IPS DF 4.7 (cell line): Measurements from ENCODE around the gene VRK3.
"Not testable (repeated sequence)": the region's sequence is repeated elsewhere in the genome, so short reads cannot be mapped to it uniquely, and the experiment has no call there.

ENCODE experiments used
- DNase-seq: peaks from one replicate; pipeline ENCODE4 v3.0.0-alpha.2; 2013; ENCODE audit warnings: low spot score; ENCODE audit errors: extremely low read depth

The VRK3 gene

DNA sequence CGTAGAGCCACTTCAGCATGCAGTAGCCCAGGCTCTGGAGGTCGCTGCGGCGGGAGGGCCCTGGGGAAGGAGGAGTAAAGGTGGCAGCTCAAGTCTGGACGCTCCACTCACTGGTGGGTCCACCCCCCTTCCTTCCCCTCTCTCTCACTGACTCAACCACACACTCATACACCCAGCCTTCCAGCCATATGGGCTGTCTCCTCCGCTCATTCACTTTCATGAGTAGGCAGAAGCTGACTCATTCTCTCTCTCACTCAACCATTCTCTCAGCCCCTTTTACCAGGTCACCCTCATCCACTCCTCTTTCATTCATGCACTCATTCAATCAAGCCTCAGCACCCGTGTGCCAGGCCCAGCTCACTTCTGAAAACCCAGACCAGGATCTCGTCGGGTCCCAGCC lies 36.7 kb downstream of the VRK3 start:
- DNase-seq, result no peak

- no peak for DNase-seq
Observed at GRCh38 chr19:49988007-49988406, 37.2 kb downstream of the VRK3 start.

GRCh38 chr19:49987159-49987698 lies 37.9 kb downstream of the VRK3 start:
- peak; percentile 96 for DNase-seq

DNA sequence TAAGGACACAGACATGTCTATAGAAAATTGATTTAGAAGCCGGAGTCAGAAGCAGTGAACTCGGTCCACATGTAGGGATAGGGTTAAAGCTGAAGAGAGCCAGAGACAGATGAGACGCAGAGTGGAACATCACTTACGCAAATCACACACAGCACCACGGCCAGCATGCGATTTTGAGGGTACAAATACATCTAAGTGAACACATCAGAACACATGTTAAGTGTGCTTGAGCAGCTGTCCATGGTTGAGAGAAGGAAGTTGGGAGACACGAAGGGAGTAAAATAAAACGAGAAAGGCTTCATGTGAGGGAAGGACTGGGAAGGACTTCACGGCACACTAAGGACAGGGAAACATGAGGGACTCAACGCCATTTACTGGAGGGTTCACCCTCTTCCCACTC lies 38.8 kb downstream of the VRK3 start:
- no peak for DNase-seq

DNA sequence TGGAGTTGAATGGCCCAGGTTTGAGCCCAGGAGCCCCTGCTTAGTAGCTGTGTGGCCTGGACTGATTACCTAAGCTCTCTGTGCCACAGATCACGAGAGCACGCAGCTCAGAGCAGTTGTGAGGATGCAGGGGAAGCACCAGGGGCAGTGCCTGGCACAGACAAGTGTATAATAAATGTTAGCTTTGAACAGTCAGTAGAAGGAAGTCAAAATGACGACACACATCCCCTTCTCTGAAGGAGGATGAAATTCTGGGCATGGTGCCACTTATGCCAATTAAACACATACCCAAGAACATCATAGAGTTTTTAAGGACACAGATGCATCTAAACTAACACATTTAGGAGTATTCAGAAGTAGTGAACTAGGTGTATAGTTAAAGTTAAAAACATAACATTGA lies 39.3 kb downstream of the VRK3 start:
- no peak for DNase-seq

DNA sequence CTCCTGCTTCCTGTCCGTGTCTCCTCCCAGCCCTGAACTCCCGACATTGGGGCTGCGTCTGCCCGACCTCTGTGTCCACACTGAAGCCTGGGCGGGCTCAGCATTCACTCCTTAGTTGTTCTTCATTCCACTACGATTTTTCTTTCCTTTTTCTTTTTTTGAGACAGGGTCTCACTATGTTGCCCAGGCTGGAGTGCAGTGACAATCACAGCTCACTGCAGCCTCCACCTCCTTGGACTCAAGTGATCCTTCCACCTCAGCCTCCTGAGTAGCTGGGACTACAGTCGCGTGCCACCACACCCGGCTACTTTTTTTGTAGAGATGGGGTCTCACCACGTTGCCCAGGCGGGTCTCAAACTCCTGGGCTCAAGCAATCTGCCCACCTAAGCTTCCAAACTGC lies 40.7 kb downstream of the VRK3 start:
- no peak for DNase-seq

GRCh38 chr19:49983645-49984229 lies 41.4 kb downstream of the VRK3 start:
- DNase-seq, result peak; percentile 7

DNA sequence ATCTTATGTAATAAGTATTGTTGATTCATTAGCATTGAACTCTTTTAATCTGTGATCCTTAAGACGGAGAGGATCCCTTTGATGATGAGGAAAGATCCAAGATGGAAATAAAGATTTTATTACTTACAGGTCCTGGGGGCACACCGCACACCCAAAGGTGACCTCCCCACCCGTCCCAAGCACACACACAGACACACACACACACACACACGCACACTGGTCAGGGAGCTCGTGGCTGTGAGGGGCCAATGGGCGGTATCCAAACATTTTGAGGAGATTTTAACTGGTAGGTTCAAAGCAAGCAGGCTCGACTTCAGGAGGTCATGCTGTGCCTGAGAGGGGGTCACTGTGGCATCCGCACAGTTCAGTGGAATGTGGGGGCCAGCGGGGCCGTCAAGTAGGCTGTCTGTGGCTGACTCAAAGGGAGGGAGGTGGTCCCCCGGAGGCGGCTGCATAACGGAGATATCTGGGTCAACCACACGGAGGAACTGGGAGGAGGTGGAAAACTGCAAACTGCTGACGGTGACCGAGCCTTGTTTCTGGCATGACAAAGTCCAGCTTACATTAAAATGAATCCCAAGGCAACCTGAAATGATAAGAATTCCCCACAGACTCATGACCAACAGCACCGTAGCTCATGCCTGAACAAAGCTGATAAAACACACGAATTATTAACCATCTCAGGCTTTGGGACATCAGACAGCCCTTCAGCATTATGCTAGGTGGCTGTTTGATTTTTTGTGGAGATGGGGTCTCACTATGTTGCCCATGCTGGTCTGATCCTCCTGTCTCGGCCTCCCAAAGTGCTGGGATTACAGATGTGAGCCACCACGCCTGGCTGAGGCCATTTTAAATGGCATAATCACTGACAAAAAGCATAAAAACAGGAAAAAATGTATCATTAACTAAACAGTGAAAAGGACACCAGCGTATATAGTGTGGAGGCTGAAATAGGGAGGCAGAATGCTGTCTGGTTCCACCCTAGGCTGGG lies 43.3 kb downstream of the VRK3 start:
- DNase-seq, result no peak

DNA sequence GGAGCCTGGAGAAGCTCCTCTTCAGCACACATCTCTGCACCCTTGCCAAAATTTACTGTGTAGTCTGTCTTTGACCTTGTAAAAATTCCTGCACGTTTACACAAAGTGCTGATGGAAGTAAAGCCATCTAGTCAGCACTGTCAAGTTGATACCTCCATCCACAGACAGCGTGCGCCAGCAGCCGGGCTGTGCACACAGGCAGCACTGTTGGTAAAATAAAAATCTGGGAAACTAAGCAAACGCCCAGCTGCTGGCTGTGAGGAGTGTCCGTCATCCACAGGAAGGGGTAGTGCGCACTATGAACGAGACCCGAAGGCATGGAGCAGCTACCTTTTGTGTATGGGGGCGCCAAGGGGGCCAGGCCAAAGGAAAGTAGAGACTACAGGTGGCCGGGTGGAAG lies 46.8 kb downstream of the VRK3 start:
- DNase-seq, result no peak

DNA sequence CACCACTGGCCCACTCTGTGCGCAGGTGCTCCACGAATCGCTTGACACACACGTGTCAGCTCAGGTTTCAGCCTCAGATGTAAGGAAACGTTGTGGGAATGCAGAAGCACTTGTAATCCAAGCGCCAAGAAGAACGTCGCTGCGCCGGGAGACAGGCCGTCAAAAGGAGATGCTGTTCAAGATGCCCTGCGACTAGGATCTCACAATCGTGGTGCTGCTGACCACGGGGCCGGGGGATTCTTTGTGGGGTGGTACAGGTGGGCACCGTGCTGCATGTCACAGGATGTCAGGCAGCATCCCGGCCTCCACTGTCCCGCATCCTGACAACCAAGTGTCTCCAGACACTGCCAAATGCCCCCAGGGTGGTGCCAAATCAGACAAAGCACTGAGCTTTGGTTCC lies 47.3 kb downstream of the VRK3 start:
- DNase-seq, result no peak

DNA sequence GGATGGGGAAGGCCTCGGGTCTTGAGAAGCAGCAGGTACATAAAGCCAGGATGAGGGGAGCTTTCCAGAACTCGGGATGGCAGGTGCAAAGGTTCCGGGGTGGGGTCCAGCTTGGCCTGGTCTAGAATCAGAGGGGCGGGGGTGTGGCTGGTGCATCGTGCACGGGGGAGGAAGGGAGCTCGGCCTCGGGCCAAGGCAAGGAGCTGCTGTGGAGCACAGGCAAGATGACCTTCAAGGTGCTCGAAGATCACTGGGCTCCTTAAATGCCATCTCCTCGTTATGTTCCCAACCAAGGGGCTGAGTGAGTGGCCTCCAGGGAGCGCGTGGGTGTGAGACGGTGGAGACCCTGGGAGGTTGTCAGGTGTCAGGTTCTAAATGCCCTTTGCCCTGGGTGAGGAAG lies 48.1 kb downstream of the VRK3 start:
- no peak for DNase-seq

DNA sequence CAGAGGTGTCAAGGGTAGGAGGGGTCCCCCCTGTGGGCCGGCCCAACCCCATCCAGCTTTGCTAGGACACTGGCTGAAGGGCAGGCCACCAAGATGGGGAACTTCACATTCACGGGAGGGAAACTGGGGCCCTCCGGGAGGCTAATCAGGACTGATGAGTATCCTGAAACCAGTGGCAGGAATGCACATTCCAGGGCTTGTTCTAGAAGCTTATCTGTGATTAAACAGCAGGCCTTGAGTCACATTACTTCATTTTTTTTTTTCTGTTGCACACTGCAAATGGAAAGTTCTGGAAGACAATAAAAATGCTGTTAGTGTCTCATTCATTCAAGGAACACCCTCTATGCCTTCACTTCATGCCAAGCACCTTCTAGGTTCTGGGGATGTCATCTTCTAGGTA lies 48.7 kb downstream of the VRK3 start:
- DNase-seq, result no peak

DNA sequence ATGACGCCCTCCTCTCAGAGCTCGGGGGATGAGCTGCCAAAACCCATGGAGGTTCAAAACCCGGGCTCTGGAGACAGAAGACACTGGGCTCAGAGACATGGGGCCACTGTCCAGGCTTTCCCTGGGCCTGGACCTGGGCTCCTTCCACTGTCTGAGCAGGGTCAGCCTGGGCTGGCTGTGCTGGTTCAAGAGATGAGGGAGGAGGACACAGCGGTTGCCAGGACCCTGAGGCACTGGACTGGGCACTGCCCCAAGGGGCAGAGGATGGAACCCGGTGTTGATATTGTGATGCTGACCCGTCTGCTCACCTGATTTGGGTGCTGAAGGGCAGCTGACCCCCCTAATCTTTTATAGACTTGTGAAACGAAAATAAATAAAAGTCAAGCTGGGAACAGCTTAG lies 50.1 kb downstream of the VRK3 start:
- no peak for DNase-seq

GRCh38 chr19:49973987-49974386 lies 51.2 kb downstream of the VRK3 start:
- no peak for DNase-seq

DNA sequence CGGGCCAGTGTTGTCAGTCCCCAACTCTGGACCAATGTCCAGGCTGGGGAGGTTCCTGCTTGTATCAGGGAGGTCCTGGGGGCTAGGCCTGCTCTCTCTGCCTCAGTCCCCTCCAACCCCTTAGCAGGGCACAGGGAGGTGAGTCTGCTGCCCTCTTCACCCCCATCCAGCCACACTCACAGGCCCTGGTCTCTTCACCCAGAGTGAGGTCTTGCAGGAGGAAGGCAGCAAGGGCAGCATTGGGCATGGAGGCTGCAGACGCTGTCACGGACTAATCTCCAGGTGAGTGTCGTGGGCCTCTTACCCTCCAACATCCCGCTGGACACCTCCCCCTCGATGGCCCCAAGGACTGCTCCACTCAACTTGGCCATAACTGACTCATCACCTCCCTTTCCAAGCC lies 52.3 kb downstream of the VRK3 start:
- no peak for DNase-seq

GRCh38 chr19:49971991-49972411 lies 53.2 kb downstream of the VRK3 start:
- no peak for DNase-seq

- not testable (repeated sequence) for DNase-seq
Observed at GRCh38 chr19:49969355-49969754, 55.8 kb downstream of the VRK3 start.

GRCh38 chr19:49968279-49968922 lies 56.8 kb downstream of the VRK3 start:
- DNase-seq, result no peak

GRCh38 chr19:49960980-49961379 lies 64.2 kb downstream of the VRK3 start, which contains the start of gene SIGLEC11:
Gene SIGLEC11, minus strand, starts transcription at chr19:49961172. Its CDS starts 91 bp downstream, at chr19:49961081.
- DNase-seq, result not testable (repeated sequence)

- not testable (repeated sequence) for DNase-seq
Observed at GRCh38 chr19:49959892-49960291, 65.3 kb downstream of the VRK3 start.

DNA sequence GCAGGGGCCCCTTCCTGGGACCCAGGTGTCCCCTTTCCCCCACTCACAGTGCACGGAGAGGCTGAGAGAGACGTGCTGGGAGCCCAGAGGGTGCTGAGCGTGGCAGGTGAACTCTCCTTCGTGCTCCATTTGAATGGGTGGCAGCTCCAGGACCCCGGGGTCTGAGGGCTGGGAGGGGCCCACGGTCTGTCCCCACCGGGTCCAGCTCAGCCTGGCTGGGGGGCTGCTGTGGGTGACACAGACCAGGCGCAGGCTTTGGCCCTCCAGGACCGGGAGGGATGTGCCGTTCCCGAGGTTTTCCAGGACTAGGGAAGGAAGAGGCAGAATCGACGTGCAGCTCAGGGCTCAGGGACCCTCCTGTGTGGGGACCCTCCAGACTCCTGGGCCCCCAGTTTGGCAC lies 66.6 kb downstream of the VRK3 start:
- DNase-seq, result not testable (repeated sequence)

DNA sequence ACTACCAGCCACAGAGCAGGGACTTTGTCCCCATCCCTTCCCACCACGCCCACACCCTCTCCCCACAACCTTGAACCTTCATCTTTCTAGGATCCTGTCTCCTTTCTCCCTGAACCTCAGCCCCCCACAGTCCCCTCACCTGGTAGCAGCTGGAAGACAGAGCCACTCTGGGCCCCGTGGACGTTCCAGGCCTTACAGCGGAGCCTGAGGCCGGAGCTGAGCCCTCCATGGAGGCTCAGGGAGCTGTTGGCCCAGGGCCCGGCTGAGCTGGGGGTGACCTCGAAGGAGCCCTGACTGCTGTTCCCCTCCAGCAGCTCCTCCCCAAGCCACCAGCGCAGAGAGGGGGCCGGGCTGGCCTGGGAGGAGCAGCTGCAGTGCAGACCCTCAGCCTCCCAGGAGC lies 67.0 kb downstream of the VRK3 start:
- DNase-seq, result not testable (repeated sequence)
